Stimulated activated CD4-positive, alpha-beta T cell treated with anti-CD3 and anti-CD28 coated beads, Interleukin-15, amount 100 ng/mL, for 1 hour (primary cell): ENCODE data around the gene ARHGAP15.
"Not testable (repeated sequence)": the region's sequence is repeated elsewhere in the genome, so short reads cannot be mapped to it uniquely, and the experiment has no call there.

ENCODE experiments used
- DNase-seq, 2 donors: peaks; one replicate each; pipeline ENCODE4 v3.0.0-alpha.2; 2020; ENCODE audit warnings: low read depth in 1 of 2, low spot score in 1 of 2

Gene ARHGAP15

GRCh38 chr2:143521396-143521795, 392.2 kb downstream of the ARHGAP15 start:
- DNase-seq: no peak

- no peak for DNase-seq
Measured at GRCh38 chr2:143522699-143523098, 393.5 kb downstream of the ARHGAP15 start.

GRCh38 chr2:143524119-143524553, 394.9 kb downstream of the ARHGAP15 start:
- no peak for DNase-seq

GRCh38 chr2:143524559-143525401, 395.6 kb downstream of the ARHGAP15 start:
- DNase-seq: no peak

- DNase-seq: no peak
Measured at GRCh38 chr2:143525402-143525860, 396.2 kb downstream of the ARHGAP15 start.

- no peak for DNase-seq
Measured at GRCh38 chr2:143526498-143526897, 397.3 kb downstream of the ARHGAP15 start.

GRCh38 chr2:143528021-143528420, 398.8 kb downstream of the ARHGAP15 start:
- no peak for DNase-seq

GRCh38 chr2:143529118-143529720, 400.0 kb downstream of the ARHGAP15 start:
- no peak for DNase-seq

GRCh38 chr2:143530758-143531157, 401.5 kb downstream of the ARHGAP15 start:
- DNase-seq: no peak

- DNase-seq: no peak
Measured at GRCh38 chr2:143532061-143532460, 402.8 kb downstream of the ARHGAP15 start.

- DNase-seq: no peak
Measured at GRCh38 chr2:143533846-143534245, 404.6 kb downstream of the ARHGAP15 start.

GRCh38 chr2:143535802-143536201, 406.6 kb downstream of the ARHGAP15 start:
- DNase-seq: no peak

- DNase-seq: not testable (repeated sequence)
Measured at GRCh38 chr2:143541899-143542298, 412.7 kb downstream of the ARHGAP15 start.

- DNase-seq: no peak
Measured at GRCh38 chr2:143545059-143545948, 416.1 kb downstream of the ARHGAP15 start.

- DNase-seq: no peak
Measured at GRCh38 chr2:143545949-143546255, 416.7 kb downstream of the ARHGAP15 start.

- no peak for DNase-seq
Measured at GRCh38 chr2:143548032-143548431, 418.8 kb downstream of the ARHGAP15 start.

- no peak for DNase-seq
Measured at GRCh38 chr2:143550500-143550899, 421.3 kb downstream of the ARHGAP15 start.

- no peak for DNase-seq
Measured at GRCh38 chr2:143551971-143552650, 422.9 kb downstream of the ARHGAP15 start.

GRCh38 chr2:143553261-143553660, 424.0 kb downstream of the ARHGAP15 start:
- DNase-seq: no peak

GRCh38 chr2:143558665-143559064, 429.4 kb downstream of the ARHGAP15 start:
- DNase-seq: no peak

- DNase-seq: no peak
Measured at GRCh38 chr2:143559147-143559546, 429.9 kb downstream of the ARHGAP15 start.
